ENCODE data around the gene FIGNL2. TPM values are rescaled to one million over a fixed set of nuclear protein-coding genes. Genes with fewer than 3 reads are reported as not detected.
"Not testable (repeated sequence)": the region's sequence is repeated elsewhere in the genome, so short reads cannot be mapped to it uniquely, and the experiment has no call there.

FIGNL2 gene
- total RNA-seq, 1 donor from 2014 or later, result 0.69 TPM

DNA sequence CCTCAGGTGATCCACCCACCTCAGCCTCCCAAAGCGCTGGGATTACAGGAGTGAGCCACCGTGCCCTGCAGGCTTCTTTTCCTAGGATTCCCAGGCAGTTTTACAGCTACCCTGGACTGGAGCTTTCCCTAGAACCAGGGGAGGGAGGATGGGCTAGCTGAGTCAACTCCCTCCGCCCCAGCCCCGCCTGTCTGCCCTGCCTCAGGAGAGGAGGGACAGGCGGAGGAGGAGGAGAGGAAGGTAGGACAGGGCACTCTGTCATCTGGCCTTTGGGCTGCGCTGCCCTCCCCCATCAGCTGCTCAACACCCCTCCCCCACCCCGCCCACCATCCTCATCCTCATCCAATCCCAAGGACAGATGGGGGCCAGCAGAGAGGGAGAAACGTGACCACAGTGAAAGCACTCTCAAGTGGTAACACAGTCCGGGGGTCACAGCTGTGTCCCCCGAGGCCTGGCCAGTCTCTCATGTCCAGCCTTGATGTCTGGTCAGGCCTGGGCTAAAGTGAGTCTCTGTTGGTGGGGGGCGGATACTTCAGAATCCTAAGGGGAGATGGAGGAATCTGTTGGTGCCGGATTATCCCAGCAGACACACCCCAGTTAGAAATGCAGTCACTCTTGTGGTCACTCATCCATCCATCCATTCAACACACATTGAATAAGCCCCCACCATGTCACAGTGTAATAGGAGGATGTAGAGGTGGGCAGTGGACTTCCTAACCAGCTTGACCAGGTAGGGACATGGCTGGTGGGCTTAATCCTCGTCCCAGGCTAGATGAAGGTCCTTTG is 12.3 kb downstream of the FIGNL2 start:
- TF ChIP-seq, protein P1, sequence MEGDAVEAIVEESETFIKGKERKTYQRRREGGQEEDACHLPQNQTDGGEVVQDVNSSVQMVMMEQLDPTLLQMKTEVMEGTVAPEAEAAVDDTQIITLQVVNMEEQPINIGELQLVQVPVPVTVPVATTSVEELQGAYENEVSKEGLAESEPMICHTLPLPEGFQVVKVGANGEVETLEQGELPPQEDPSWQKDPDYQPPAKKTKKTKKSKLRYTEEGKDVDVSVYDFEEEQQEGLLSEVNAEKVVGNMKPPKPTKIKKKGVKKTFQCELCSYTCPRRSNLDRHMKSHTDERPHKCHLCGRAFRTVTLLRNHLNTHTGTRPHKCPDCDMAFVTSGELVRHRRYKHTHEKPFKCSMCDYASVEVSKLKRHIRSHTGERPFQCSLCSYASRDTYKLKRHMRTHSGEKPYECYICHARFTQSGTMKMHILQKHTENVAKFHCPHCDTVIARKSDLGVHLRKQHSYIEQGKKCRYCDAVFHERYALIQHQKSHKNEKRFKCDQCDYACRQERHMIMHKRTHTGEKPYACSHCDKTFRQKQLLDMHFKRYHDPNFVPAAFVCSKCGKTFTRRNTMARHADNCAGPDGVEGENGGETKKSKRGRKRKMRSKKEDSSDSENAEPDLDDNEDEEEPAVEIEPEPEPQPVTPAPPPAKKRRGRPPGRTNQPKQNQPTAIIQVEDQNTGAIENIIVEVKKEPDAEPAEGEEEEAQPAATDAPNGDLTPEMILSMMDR (IDR thresholded peaks at IDR 0.05), result no peak
- Mint-ChIP-seq H3K27me3 (peaks cover 42% of the 10 kb centered on the region), H3K4me1 (peaks cover 11% of the 10 kb centered on the region), H3K36me3 (ENCODE audit: low read depth) (no peaks in the 10 kb centered on the region), H3K27ac (no peak overlapping the region), H3K9me3 (no peaks in the 10 kb centered on the region), H3K4me3 (no peak overlapping the region)
- ATAC-seq (ENCODE audit: low read depth), result no peak
- ChIA-PET CTCF (no interaction called here), POLR2A (no interaction called here)
- intact Hi-C loops (cut with micrococcal nuclease), result no loop called here
- no peak for DNase-seq

DNA sequence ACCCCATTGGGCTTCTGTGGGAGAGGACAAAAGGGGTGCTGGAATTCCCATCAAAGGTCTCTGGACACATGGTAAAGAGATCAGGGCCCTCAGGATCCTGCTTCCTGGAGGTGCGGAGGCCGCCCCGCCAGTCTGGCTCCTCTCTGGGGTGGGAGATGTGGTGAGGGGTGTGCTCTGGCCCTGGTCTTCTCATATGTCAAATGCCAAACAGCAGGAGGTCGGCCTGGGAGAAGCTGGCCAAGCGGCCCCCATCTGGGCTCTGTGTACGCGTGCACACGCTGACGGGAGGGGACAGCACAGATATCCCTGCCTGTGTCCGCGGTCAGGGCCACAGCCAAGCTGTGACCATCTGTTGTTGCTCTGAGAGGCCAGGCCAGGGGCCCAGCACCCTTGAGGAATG is 14.1 kb downstream of the FIGNL2 start:
- intact Hi-C loops (cut with micrococcal nuclease), result no loop called here
- no peak for ATAC-seq (ENCODE audit: low read depth)
- H3K36me3 Mint-ChIP-seq (ENCODE audit: low read depth), result no peaks in the 10 kb centered on the region
- TF ChIP-seq, protein P1 (IDR thresholded peaks at IDR 0.05), result no peak
- H3K9me3 Mint-ChIP-seq, result no peaks in the 10 kb centered on the region
- peaks cover 42% of the 10 kb centered on the region for H3K27me3 Mint-ChIP-seq
- peaks cover 11% of the 10 kb centered on the region for H3K4me1 Mint-ChIP-seq
- H3K27ac Mint-ChIP-seq, result no peak overlapping the region
- H3K4me3 Mint-ChIP-seq, result no peak overlapping the region
- no peak for DNase-seq
- ChIA-PET CTCF (no interaction called here), POLR2A (no interaction called here)

DNA sequence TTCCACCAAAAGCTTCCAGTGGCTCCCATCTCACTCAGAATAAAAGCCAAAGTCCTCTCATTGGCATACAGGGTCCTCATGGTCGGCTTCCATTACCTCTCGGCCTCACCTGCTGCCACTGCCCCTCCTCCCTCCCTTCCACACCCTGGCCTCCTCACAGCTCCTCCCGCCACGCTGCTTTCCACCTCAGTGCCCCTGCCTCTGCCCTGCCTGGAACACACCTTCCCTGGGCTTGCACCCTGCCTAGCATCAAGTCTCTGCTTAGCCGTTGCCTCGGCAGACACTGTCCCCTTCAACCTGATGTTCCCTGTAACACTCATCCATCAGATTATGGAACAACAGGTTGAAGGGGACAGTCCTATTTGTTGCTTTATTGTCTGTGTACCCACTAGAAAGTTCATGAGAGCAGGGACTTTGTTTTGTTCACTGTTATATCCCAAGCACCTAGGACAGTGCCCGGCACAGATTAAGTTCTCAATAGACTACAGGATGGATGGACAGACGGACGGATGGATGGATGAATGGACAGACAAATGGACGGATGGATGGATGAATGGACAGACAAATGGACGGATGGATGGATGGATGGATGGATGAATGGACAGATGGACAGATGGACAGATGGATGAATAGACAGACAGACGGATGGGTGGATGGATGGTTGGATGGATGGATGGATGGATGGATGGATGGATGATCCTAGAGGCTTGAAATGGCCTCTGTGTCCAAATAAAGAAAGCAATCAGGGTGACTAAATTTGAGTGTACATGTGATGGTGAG is 14.9 kb downstream of the FIGNL2 start:
- ATAC-seq (ENCODE audit: low read depth), result no peak
- ChIA-PET CTCF (interaction anchor here (1.3 to 1.7 kb wide), 2 partner anchors 13 to 15 kb away, joined by 3 to 5 read pairs; no protein-coding TSS in a partner anchor), POLR2A (no interaction called here)
- Mint-ChIP-seq H3K9me3 (no peaks in the 10 kb centered on the region), H3K4me3 (no peak overlapping the region), H3K27me3 (peaks cover 39% of the 10 kb centered on the region), H3K27ac (no peak overlapping the region), H3K36me3 (ENCODE audit: low read depth) (no peaks in the 10 kb centered on the region), H3K4me1 (peaks cover 11% of the 10 kb centered on the region)
- TF ChIP-seq, protein P1 (IDR thresholded peaks at IDR 0.05), result no peak
- DNase-seq, result no peak
- intact Hi-C loops (cut with micrococcal nuclease), result no loop called here

DNA sequence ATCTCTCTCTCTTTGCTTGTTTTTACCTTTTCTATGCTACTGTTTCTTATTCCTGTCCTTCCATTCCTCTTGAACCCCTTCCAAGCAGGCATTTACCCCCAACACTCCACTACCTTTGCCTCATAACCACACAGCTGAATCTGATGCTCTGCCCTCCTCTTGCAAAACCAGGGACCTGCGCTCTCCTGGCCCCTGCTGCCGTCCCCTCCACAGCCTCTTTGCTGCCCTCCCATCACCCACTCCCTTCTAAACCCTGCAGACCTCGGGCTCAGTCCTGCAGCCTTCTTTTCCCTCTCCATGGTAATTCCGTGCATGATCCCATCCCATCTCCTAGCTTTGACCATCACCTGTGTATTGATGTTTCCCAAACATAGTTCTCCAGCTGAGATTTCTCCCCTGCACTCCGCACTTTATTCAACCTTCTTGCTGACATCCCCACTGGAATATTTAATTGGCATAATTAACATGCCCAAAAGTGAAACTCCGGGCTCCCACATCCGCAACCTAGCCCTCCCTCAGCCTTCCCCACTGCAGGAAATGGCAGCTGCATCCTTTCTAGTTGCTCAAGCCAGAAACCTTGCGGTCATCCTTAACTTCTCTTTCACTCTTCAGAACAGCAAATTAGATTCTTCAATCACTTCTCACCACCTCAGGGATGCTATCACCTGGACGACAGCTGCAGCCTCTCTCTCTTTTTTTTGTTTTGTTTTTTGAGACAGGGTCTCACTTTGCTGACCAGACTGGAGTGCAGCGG is 16.0 kb downstream of the FIGNL2 start:
- H3K36me3 Mint-ChIP-seq (ENCODE audit: low read depth), result no peaks in the 10 kb centered on the region
- no peak for DNase-seq
- TF ChIP-seq, protein P1 (IDR thresholded peaks at IDR 0.05), result no peak
- peaks cover 20% of the 10 kb centered on the region for H3K4me1 Mint-ChIP-seq
- CTCF ChIA-PET, result interaction anchor here (1.3 to 1.7 kb wide), 2 partner anchors 12 to 14 kb away, joined by 3 to 5 read pairs; no protein-coding TSS in a partner anchor
- no peaks in the 10 kb centered on the region for H3K9me3 Mint-ChIP-seq
- POLR2A ChIA-PET, result interaction anchor here (1.1 kb wide), 1 partner anchor 12 kb away, joined by 3 read pairs; no protein-coding TSS in a partner anchor
- intact Hi-C loops (cut with micrococcal nuclease), result no loop called here
- no peak for ATAC-seq (ENCODE audit: low read depth)
- peaks cover 48% of the 10 kb centered on the region for H3K27me3 Mint-ChIP-seq
- no peak overlapping the region for H3K4me3 Mint-ChIP-seq
- no peak overlapping the region for H3K27ac Mint-ChIP-seq

DNA sequence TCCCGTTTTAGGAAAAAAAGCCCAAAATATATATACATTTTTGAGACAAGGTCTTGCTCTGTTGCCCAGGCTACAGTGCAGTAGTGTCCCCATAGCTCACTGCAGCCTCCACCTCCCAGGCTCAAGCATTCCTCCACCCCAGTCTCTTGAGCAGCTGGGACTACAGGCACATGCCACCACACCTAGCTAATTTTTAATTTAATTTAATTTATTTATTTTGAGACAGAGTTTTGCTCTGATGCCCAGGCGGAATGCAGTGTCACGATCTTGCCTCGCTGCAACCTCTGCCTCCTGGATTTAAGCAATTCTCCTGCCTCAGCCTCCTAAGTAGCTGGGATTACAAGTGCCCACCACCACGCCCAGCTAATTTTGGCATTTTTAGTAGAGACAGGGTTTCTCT is 16.7 kb downstream of the FIGNL2 start:
- H3K9me3 Mint-ChIP-seq; H3K4me3 Mint-ChIP-seq; ATAC-seq (ENCODE audit: low read depth); H3K36me3 Mint-ChIP-seq (ENCODE audit: low read depth); DNase-seq; intact Hi-C loops (cut with micrococcal nuclease); H3K27ac Mint-ChIP-seq: not testable (repeated sequence)
- H3K4me1 Mint-ChIP-seq, result peaks cover 20% of the 10 kb centered on the region
- peaks cover 45% of the 10 kb centered on the region for H3K27me3 Mint-ChIP-seq
- CTCF ChIA-PET, result interaction anchor here (1.3 to 1.7 kb wide), 2 partner anchors 11 to 13 kb away, joined by 3 to 5 read pairs; no protein-coding TSS in a partner anchor
- POLR2A ChIA-PET, result interaction anchor here (1.1 kb wide), 1 partner anchor 11 kb away, joined by 3 read pairs; no protein-coding TSS in a partner anchor
